Stomach (tissue), 4 donors: ENCODE measurements around the gene SLC35E4.

Source experiments
- CTCF ChIP-seq, 7 experiments: fragments of 450-650 bp in 4 of 7; fragments of 200-600 bp in 3 of 7; sonication (generic) in 3 of 7; IDR thresholded peaks; one replicate each; pipeline ENCODE4 v1.5.1; 2016 to 2019; ENCODE audit warnings: antibody characterized with exemption in 7 of 7, control low read depth in 2 of 7, mild to moderate bottlenecking in 1 of 7
- POLR2AphosphoS5 ChIP-seq, 3 donors: sonication (generic); formaldehyde crosslinking; IDR thresholded peaks; one replicate each; pipeline ENCODE4 v1.6.1; 2016; ENCODE audit warnings: antibody characterized with exemption in 3 of 3

GRCh38 chr22:30655532-30655931 lies 20.0 kb downstream of the SLC35E4 start:
- TF ChIP-seq POLR2AphosphoS5 (IDR thresholded peaks at IDR 0.05) (no peak), CTCF (IDR thresholded peaks at IDR 0.05) (no peak)
